Activated CD4-positive, alpha-beta T cell treated with anti-CD3 and anti-CD28 coated beads for 36 hours (primary cell): ENCODE data around the gene TLL2. TPM values are rescaled to one million over a fixed set of nuclear protein-coding genes. Genes with fewer than 3 reads are reported as not detected.

Source experiments
- ATAC-seq: fragments of 200-7000 bp; cut with Tn5 transposase; one replicate; pipeline ENCODE4 v1.10.0; 2021; ENCODE audit warnings: mild to moderate bottlenecking, moderate library complexity
- CTCF ChIA-PET: fragments of 350-600 bp; sonication (Branson Sonifier 250); formaldehyde crosslinking; loops from one replicate; lab custom pipeline; 2021; ENCODE audit warnings: antibody characterized with exemption; lab: Charles Lee
- POLR2A ChIA-PET: fragments of 350-600 bp; sonication (Branson Sonifier 250); formaldehyde crosslinking; loops from one replicate; lab custom pipeline; 2021; ENCODE audit warnings: antibody characterized with exemption, inconsistent platforms; lab: Charles Lee
- DNase-seq: peaks from one replicate; pipeline ENCODE4 v3.0.0-alpha.2; 2020
- H3K27ac Mint-ChIP-seq: one replicate; pipeline ENCODE4 v1.8.0; 2021; ENCODE audit warnings: mixed read lengths
- H3K27me3 Mint-ChIP-seq: one replicate; pipeline ENCODE4 v1.8.0; 2021; ENCODE audit warnings: mixed read lengths
- H3K36me3 Mint-ChIP-seq: one replicate; pipeline ENCODE4 v1.8.0; 2021; ENCODE audit warnings: low read depth, mixed read lengths
- H3K4me1 Mint-ChIP-seq: one replicate; pipeline ENCODE4 v1.8.0; 2021; ENCODE audit warnings: mixed read lengths
- H3K4me3 Mint-ChIP-seq: one replicate; pipeline ENCODE4 v1.8.0; 2021; ENCODE audit warnings: mild to moderate bottlenecking, moderate library complexity, mixed read lengths
- H3K9me3 Mint-ChIP-seq: one replicate; pipeline ENCODE4 v1.8.0; 2021; ENCODE audit warnings: low read depth, mixed read lengths
- intact Hi-C, 2 experiments: fragments of 100-400 bp; cut with DNase I in 1 of 2; cut with micrococcal nuclease in 1 of 2; formaldehyde crosslinking; loops; one replicate each; pipeline versions ENCODE4 v1.14.2 to v1.15.1; 2022 to 2024; cut with DNase I, micrococcal nuclease
- total RNA-seq, 2 experiments: library from RNA; stranded (reverse); gene quantifications; one replicate each; pipeline ENCODE4 v1.2.3, GENCODE V29; 2021

The TLL2 gene
- total RNA-seq, 2 experiments from 2014 or later = 0.02 TPM; not detected in 1

- intact Hi-C loops = loop anchor here in 1 of 2 experiments (10.0 kb wide), 2 partner anchors 651 to 1111 kb away; partner anchors contain the start of gene TCTN3
- no peak for ATAC-seq
- ChIA-PET POLR2A (no interaction called here), CTCF (interaction anchor here (0.8 to 1.3 kb wide), 2 partner anchors 12 to 27 kb away, joined by 3 read pairs; no protein-coding TSS in a partner anchor)
- Mint-ChIP-seq H3K9me3 (no peaks in the 10 kb centered on the region), H3K36me3 (no peaks in the 10 kb centered on the region), H3K27ac (no peak overlapping the region), H3K27me3 (peaks cover 19% of the 10 kb centered on the region), H3K4me3 (no peak overlapping the region), H3K4me1 (peaks cover 8% of the 10 kb centered on the region)
- no peak for DNase-seq
Measured at GRCh38 chr10:96346295-96346694, 167.4 kb downstream of the TLL2 start.

GRCh38 chr10:96345222-96345621, 168.5 kb downstream of the TLL2 start:
- Mint-ChIP-seq H3K27ac (no peak overlapping the region), H3K4me1 (peaks cover 9% of the 10 kb centered on the region), H3K4me3 (no peak overlapping the region), H3K27me3 (peaks cover 19% of the 10 kb centered on the region), H3K36me3 (no peaks in the 10 kb centered on the region), H3K9me3 (no peaks in the 10 kb centered on the region)
- POLR2A ChIA-PET = interaction anchor here (0.6 kb wide), 1 partner anchor 149 kb away, joined by 3 read pairs; no protein-coding TSS in a partner anchor
- DNase-seq (no peak), ATAC-seq (no peak)
- CTCF ChIA-PET = interaction anchor here (0.7 to 1.3 kb wide), 2 partner anchors 11 to 74 kb away, joined by 3 read pairs; partner anchors contain the start of gene BLNK
- intact Hi-C loops = loop anchor here in 1 of 2 experiments (10.0 kb wide), 2 partner anchors 650 to 1110 kb away; partner anchors contain the start of gene TCTN3

- CTCF ChIA-PET = interaction anchor here (0.6 kb wide), 1 partner anchor 234 kb away, joined by 3 read pairs; no protein-coding TSS in a partner anchor
- H3K27me3 Mint-ChIP-seq = peaks cover 17% of the 10 kb centered on the region
- no peaks in the 10 kb centered on the region for H3K36me3 Mint-ChIP-seq
- H3K4me3 Mint-ChIP-seq = no peak overlapping the region
- DNase-seq (no peak), ATAC-seq (no peak)
- POLR2A ChIA-PET = no interaction called here
- intact Hi-C loops = loop anchor here in 1 of 2 experiments (10.0 kb wide), 2 partner anchors 649 to 1109 kb away; partner anchors contain the start of gene TCTN3
- peaks cover 9% of the 10 kb centered on the region for H3K4me1 Mint-ChIP-seq
- no peaks in the 10 kb centered on the region for H3K9me3 Mint-ChIP-seq
- H3K27ac Mint-ChIP-seq = no peak overlapping the region
Measured at GRCh38 chr10:96344178-96344577, 169.5 kb downstream of the TLL2 start.

- Mint-ChIP-seq H3K36me3 (no peaks in the 10 kb centered on the region), H3K4me3 (no peak overlapping the region), H3K27ac (no peak overlapping the region), H3K27me3 (peaks cover 14% of the 10 kb centered on the region), H3K4me1 (peaks cover 9% of the 10 kb centered on the region), H3K9me3 (no peaks in the 10 kb centered on the region)
- ChIA-PET CTCF (interaction anchor here (0.6 to 1.4 kb wide), 4 partner anchors 113 to 346 kb away, joined by 3 to 8 read pairs (median 3); no protein-coding TSS in a partner anchor), POLR2A (no interaction called here)
- DNase-seq (no peak), ATAC-seq (no peak)
- intact Hi-C loops = loop anchor here in 1 of 2 experiments (10.0 kb wide), 2 partner anchors 648 to 1108 kb away; partner anchors contain the start of gene TCTN3
Measured at GRCh38 chr10:96342402-96342801, 171.3 kb downstream of the TLL2 start.

GRCh38 chr10:96341219-96342182, 172.2 kb downstream of the TLL2 start:
- no peak overlapping the region for H3K4me3 Mint-ChIP-seq
- H3K27me3 Mint-ChIP-seq = peaks cover 12% of the 10 kb centered on the region
- H3K9me3 Mint-ChIP-seq = no peaks in the 10 kb centered on the region
- CTCF ChIA-PET = interaction anchor here (0.7 to 5.4 kb wide), 18 partner anchors 9 to 648 kb away, joined by 3 to 60 read pairs (median 3); partner anchors contain the start of gene TCTN3
- H3K4me1 Mint-ChIP-seq = peaks cover 9% of the 10 kb centered on the region
- peak; percentile 86 for ATAC-seq
- intact Hi-C loops = loop anchor here in 1 of 2 experiments (10.0 kb wide), 2 partner anchors 647 to 1107 kb away; partner anchors contain the start of gene TCTN3
- H3K27ac Mint-ChIP-seq = no peak overlapping the region
- POLR2A ChIA-PET = interaction anchor here (0.5 to 0.8 kb wide), 3 partner anchors 20 to 662 kb away, joined by 3 to 4 read pairs (median 3); no protein-coding TSS in a partner anchor
- peak; percentile 18 for DNase-seq
- no peaks in the 10 kb centered on the region for H3K36me3 Mint-ChIP-seq

- peaks cover 6% of the 10 kb centered on the region for H3K27me3 Mint-ChIP-seq
- ChIA-PET POLR2A (no interaction called here), CTCF (interaction anchor here (0.6 to 5.4 kb wide), 23 partner anchors 7 to 646 kb away, joined by 3 to 60 read pairs (median 3); partner anchors contain the start of gene TCTN3)
- peak; percentile 77 for ATAC-seq
- H3K4me3 Mint-ChIP-seq = no peak overlapping the region
- no peaks in the 10 kb centered on the region for H3K36me3 Mint-ChIP-seq
- H3K4me1 Mint-ChIP-seq = peaks cover 9% of the 10 kb centered on the region
- intact Hi-C loops = loop anchor here (1.0 to 10.0 kb wide), 4 partner anchors 111 to 1105 kb away; partner anchors contain the start of gene TCTN3 (in 1 of the 2)
- no peak overlapping the region for H3K27ac Mint-ChIP-seq
- no peaks in the 10 kb centered on the region for H3K9me3 Mint-ChIP-seq
- DNase-seq = peak; percentile 83
Measured at GRCh38 chr10:96339956-96340904, 173.5 kb downstream of the TLL2 start.

- intact Hi-C loops = no loop called here
- Mint-ChIP-seq H3K27me3 (peaks cover 3% of the 10 kb centered on the region), H3K27ac (no peak overlapping the region), H3K4me1 (peaks cover 10% of the 10 kb centered on the region), H3K36me3 (no peaks in the 10 kb centered on the region), H3K9me3 (no peaks in the 10 kb centered on the region), H3K4me3 (no peak overlapping the region)
- ChIA-PET CTCF (interaction anchor here (0.6 to 5.4 kb wide), 14 partner anchors 8 to 584 kb away, joined by 3 to 60 read pairs (median 4); partner anchors contain the start of gene ZNF518A), POLR2A (no interaction called here)
- no peak for ATAC-seq
- DNase-seq = no peak
Measured at GRCh38 chr10:96339383-96339782, 174.3 kb downstream of the TLL2 start.

- Mint-ChIP-seq H3K9me3 (no peaks in the 10 kb centered on the region), H3K36me3 (no peaks in the 10 kb centered on the region), H3K27ac (no peak overlapping the region), H3K4me1 (peaks cover 18% of the 10 kb centered on the region), H3K27me3 (peaks cover 4% of the 10 kb centered on the region), H3K4me3 (no peak overlapping the region)
- ChIA-PET CTCF (interaction anchor here (0.6 to 5.4 kb wide), 14 partner anchors 16 to 645 kb away, joined by 3 to 60 read pairs (median 4); partner anchors contain the start of genes DNTT, TCTN3 and ZNF518A), POLR2A (no interaction called here)
- DNase-seq (no peak), ATAC-seq (no peak)
- intact Hi-C loops = no loop called here
Measured at GRCh38 chr10:96338279-96338925, 175.3 kb downstream of the TLL2 start.

GRCh38 chr10:96337106-96337505, 176.6 kb downstream of the TLL2 start:
- no peak overlapping the region for H3K27ac Mint-ChIP-seq
- CTCF ChIA-PET = interaction anchor here (1.0 to 5.4 kb wide), 2 partner anchors 35 to 108 kb away, joined by 4 to 60 read pairs; no protein-coding TSS in a partner anchor

More at GRCh38 chr10:96337106-96337505, 176.6 kb downstream of the TLL2 start:
- ATAC-seq (no peak), DNase-seq (no peak)
- Mint-ChIP-seq H3K4me1 (peaks cover 28% of the 10 kb centered on the region), H3K4me3 (no peak overlapping the region), H3K9me3 (no peaks in the 10 kb centered on the region), H3K27me3 (peaks cover 4% of the 10 kb centered on the region), H3K36me3 (no peaks in the 10 kb centered on the region)
- POLR2A ChIA-PET = no interaction called here
- intact Hi-C loops = no loop called here
